ENCODE measurements around the gene SLX4. TPM values are rescaled to one million over a fixed set of nuclear protein-coding genes. Genes with fewer than 3 reads are reported as not detected.
A peak's percentile ranks its signal among the peaks of the same experiment; 100 is the strongest.
"Not testable (repeated sequence)": the region's sequence is repeated elsewhere in the genome, so short reads cannot be mapped to it uniquely, and the experiment has no call there.

Gene SLX4
- polyA plus RNA-seq, 1 donor = 6.6 TPM

DNA sequence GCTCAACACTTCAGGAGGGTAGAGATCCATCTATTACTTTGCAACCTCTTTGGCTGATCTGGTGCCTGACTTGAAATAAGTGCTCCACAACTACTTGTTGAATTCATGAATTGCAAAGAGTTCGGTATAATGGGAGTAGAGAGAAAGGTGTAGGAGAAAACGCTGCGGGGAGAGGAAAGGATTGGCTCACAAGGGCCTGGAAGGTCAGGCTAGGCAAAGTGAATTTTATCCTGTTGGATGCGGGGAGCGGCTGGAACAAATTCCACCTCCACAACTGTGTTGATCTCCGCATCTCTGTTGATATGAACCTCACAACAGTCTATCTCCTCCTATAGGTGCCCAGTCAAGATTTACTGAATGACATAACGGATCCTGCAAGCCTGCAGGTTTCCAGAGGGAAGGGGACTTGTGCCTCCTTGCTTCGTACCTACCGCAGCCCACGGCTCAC is 684 bp downstream of the SLX4 start:
- Histone ChIP-seq H3K27me3 (ENCODE audit: control insufficient read depth, insufficient read depth, low read length) (no peaks in the 10 kb centered on the region), H3K4me1 (ENCODE audit: control insufficient read depth, insufficient read depth, low read length) (peaks cover 29% of the 10 kb centered on the region), H3K9me3 (ENCODE audit: control insufficient read depth, low read depth, low read length) (no peaks in the 10 kb centered on the region), H3K36me3 (ENCODE audit: control insufficient read depth, insufficient read depth, low read length) (peaks cover 6% of the 10 kb centered on the region), H3K4me3 (ENCODE audit: low read length) (peak overlapping the region; percentile 98), H3K27ac (ENCODE audit: low read length) (peak overlapping the region; percentile 81)
- DNase-seq = peak in 1 of 2 donors; percentile 38
- WGBS (ENCODE audit: insufficient coverage, low lambda C conversion rate) = no CpG with 5 or more reads among the region's 10 CpGs

DNA sequence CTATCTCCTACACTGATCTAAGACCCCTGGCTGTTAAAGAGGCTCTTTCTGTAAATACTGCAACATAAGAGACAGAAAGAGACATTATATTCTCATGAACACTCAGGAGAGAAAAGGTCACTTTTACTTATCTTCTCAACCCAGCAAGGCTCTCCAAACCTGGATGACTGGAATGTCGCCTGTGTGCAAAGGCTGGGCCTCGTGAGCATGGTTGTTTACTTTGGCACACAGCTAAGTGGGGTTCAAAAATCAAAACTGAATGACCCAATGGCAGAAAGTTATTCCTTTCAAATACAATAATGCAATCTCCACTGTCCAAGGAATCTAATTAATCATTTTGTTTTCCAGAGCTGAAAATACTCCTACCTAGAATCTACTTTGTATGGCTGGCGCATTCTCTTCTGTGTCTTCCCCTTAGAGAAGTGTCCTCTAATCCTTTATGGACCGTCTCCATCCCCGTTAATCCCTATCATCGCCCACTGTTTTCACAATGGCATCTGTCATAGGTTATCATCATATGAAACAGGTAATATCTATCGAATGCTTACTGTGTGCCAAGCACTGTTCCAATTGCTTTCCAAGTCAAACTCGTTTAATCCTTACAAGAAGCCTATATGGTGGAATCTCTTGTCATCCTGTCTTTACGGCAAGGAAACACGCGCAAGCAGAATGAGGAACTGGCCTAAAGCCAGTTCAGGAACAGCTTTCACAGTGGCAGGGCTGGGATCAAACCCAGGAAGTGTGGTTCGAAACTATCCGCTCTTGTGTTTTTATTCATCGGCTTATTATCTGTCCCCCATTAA is 1.3 kb downstream of the SLX4 start:
- DNase-seq = peak; percentile 46 to 75
- peak overlapping the region; percentile 22 for H3K27ac ChIP-seq (ENCODE audit: low read length)

DNA sequence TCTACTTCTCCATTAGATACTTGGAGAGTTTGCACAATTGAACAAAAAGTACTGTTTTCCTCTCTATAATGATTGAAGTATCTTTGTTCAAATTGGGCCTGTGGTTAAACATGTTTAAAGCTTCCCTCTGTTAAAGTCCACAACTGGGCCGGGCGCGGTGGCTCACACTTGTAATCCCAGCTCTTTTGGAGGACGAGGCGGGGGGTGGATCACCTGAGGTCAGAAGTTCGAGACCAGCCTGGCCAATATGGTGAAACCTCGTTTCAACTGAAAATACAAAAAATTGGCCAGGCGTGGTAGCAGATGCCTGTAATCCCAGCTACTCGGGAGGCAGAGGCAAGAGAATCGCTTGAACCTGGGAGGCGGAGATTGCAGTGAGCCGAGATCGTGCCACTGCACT is 2.4 kb downstream of the SLX4 start:
- not testable (repeated sequence) for H3K4me3 ChIP-seq (ENCODE audit: low read length); H3K27ac ChIP-seq (ENCODE audit: low read length); H3K9me3 ChIP-seq (ENCODE audit: control insufficient read depth, low read depth, low read length); DNase-seq; H3K27me3 ChIP-seq (ENCODE audit: control insufficient read depth, insufficient read depth, low read length); H3K36me3 ChIP-seq (ENCODE audit: control insufficient read depth, insufficient read depth, low read length)
- peaks cover 22% of the 10 kb centered on the region for H3K4me1 ChIP-seq (ENCODE audit: control insufficient read depth, insufficient read depth, low read length)
- 95% methylated on average over 7 of the region's 13 CpGs for WGBS (ENCODE audit: insufficient coverage, low lambda C conversion rate)

More for the DNA sequence above, 1.3 kb downstream of the SLX4 start:
- Histone ChIP-seq H3K4me1 (ENCODE audit: control insufficient read depth, insufficient read depth, low read length) (peaks cover 26% of the 10 kb centered on the region), H3K36me3 (ENCODE audit: control insufficient read depth, insufficient read depth, low read length) (peaks cover 8% of the 10 kb centered on the region), H3K9me3 (ENCODE audit: control insufficient read depth, low read depth, low read length) (no peaks in the 10 kb centered on the region), H3K4me3 (ENCODE audit: low read length) (peak overlapping the region; percentile 98), H3K27me3 (ENCODE audit: control insufficient read depth, insufficient read depth, low read length) (no peaks in the 10 kb centered on the region)
- 100% methylated on average over 3 of the region's 14 CpGs for WGBS (ENCODE audit: insufficient coverage, low lambda C conversion rate)

DNA sequence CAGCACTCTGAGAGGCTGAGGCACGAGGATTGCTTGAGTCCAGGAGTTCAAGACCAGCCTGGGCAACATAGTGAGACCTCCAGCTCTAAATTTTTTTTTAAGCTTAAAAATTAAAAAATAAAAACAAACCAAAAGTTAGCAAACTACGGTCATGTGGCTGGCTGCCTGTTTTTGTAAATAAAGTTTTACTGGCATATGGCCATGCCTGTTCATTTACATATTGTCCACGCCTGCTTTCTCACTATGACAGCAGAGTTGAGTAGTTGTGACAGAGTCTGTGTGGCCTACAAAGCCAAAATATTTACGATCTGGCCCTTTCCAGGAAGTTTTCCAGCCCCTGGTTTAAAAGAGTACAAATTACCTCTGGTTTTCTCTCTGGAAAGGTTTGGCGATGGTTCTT is 3.3 kb downstream of the SLX4 start:
- Histone ChIP-seq H3K27ac (ENCODE audit: low read length) (no peak overlapping the region), H3K4me1 (ENCODE audit: control insufficient read depth, insufficient read depth, low read length) (peaks cover 21% of the 10 kb centered on the region), H3K4me3 (ENCODE audit: low read length) (no peak overlapping the region), H3K36me3 (ENCODE audit: control insufficient read depth, insufficient read depth, low read length) (peaks cover 14% of the 10 kb centered on the region), H3K27me3 (ENCODE audit: control insufficient read depth, insufficient read depth, low read length) (no peaks in the 10 kb centered on the region), H3K9me3 (ENCODE audit: control insufficient read depth, low read depth, low read length) (no peaks in the 10 kb centered on the region)
- WGBS (ENCODE audit: insufficient coverage, low lambda C conversion rate) = no CpG with 5 or more reads among the region's 5 CpGs
- DNase-seq = no peak

DNA sequence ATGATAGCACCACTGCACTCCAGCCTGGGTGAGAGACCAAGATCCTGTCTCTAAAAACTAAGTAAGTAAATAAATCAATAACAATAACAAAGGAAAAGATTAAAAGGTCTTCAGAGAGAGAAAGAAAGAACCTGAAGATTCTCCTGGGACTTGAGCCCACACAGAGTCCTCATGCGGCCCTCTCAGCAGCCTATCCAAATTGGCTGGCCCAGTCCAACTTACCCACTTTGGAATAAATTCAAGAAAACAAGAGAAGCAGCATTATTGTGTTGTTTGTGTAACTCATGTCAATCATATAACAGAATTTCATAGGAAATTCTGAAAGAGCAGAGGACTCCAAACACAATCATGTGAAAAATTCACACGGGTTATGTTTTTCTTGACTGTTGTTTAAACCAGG is 3.8 kb downstream of the SLX4 start:
- Histone ChIP-seq H3K27me3 (ENCODE audit: control insufficient read depth, insufficient read depth, low read length) (no peaks in the 10 kb centered on the region), H3K4me3 (ENCODE audit: low read length) (no peak overlapping the region), H3K4me1 (ENCODE audit: control insufficient read depth, insufficient read depth, low read length) (peaks cover 16% of the 10 kb centered on the region), H3K9me3 (ENCODE audit: control insufficient read depth, low read depth, low read length) (no peaks in the 10 kb centered on the region), H3K27ac (ENCODE audit: low read length) (no peak overlapping the region), H3K36me3 (ENCODE audit: control insufficient read depth, insufficient read depth, low read length) (peaks cover 17% of the 10 kb centered on the region)
- no peak for DNase-seq
- no CpG with 5 or more reads among the region's 2 CpGs for WGBS (ENCODE audit: insufficient coverage, low lambda C conversion rate)

DNA sequence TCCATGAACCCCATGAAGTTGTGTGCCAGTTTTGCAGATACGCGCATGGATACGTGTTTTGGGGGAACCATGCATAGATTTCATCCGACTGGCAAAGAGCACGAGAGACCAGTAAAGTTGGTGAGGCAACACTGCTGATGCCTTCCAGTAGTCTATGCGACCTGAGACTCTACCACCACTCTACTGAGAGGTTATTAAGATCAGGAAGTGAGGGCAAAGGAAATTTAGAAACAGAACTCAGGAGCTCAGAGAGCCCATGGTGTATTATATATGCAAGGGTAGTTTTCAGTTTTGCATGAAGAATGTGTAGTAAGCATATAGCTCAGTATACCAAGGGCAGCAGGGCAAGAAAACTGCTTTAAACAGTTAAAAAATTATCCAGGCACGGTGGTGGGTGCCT is 4.2 kb downstream of the SLX4 start:
- no peaks in the 10 kb centered on the region for H3K9me3 ChIP-seq (ENCODE audit: control insufficient read depth, low read depth, low read length)
- H3K4me1 ChIP-seq (ENCODE audit: control insufficient read depth, insufficient read depth, low read length) = peaks cover 14% of the 10 kb centered on the region
- WGBS (ENCODE audit: insufficient coverage, low lambda C conversion rate) = 93% methylated on average over 3 of the region's 7 CpGs

DNA sequence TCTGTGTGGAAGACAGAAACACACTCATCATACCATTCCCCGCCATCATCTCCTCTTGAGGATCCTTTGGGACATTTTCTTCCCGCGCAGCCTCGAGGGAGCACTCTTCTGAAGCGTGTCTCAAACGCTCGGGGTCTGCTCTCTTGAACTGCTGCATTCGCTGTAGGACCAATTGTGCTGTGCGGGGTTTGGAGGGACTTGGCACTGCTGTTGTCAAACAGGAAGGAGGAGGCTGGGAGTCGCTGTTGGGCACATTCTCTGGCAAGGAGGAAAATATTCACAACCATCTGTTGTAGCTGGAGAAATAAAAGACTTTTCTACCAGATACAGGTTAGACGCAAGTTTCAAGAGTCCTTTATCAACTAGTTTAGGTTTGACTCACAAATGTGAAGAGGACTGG is 5.0 kb downstream of the SLX4 start:
- no CpG with 5 or more reads among the region's 11 CpGs for WGBS (ENCODE audit: insufficient coverage, low lambda C conversion rate)
- no peak overlapping the region for H3K27ac ChIP-seq (ENCODE audit: low read length)
- no peaks in the 10 kb centered on the region for H3K27me3 ChIP-seq (ENCODE audit: control insufficient read depth, insufficient read depth, low read length)
- DNase-seq = no peak
- H3K9me3 ChIP-seq (ENCODE audit: control insufficient read depth, low read depth, low read length) = no peaks in the 10 kb centered on the region
- H3K4me1 ChIP-seq (ENCODE audit: control insufficient read depth, insufficient read depth, low read length) = peaks cover 14% of the 10 kb centered on the region
- H3K36me3 ChIP-seq (ENCODE audit: control insufficient read depth, insufficient read depth, low read length) = peaks cover 26% of the 10 kb centered on the region
- H3K4me3 ChIP-seq (ENCODE audit: low read length) = no peak overlapping the region

More for the DNA sequence above, 4.2 kb downstream of the SLX4 start:
- DNase-seq = no peak
- Histone ChIP-seq H3K27me3 (ENCODE audit: control insufficient read depth, insufficient read depth, low read length) (no peaks in the 10 kb centered on the region), H3K36me3 (ENCODE audit: control insufficient read depth, insufficient read depth, low read length) (peaks cover 20% of the 10 kb centered on the region), H3K27ac (ENCODE audit: low read length) (no peak overlapping the region), H3K4me3 (ENCODE audit: low read length) (no peak overlapping the region)

DNA sequence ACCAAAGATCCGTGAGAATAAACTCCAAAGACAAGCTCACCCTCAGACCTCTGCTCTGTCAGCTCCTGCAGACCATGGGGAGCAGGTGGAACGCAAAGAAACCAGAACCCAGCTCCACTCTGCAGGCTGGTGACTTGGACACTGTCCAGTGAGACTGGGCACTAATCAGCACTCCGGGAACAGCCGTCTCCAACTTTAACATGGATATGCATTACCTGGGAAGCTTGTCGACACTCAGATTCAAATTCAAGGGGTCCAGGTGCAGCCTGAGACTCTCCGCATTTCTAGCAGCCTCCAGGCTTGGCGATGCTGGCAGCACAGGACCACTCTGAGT is 9.1 kb downstream of the SLX4 start:
- Histone ChIP-seq H3K36me3 (ENCODE audit: control insufficient read depth, insufficient read depth, low read length) (peaks cover 46% of the 10 kb centered on the region), H3K9me3 (ENCODE audit: control insufficient read depth, low read depth, low read length) (peaks cover 5% of the 10 kb centered on the region), H3K4me3 (ENCODE audit: low read length) (no peak overlapping the region), H3K27ac (ENCODE audit: low read length) (no peak overlapping the region), H3K4me1 (ENCODE audit: control insufficient read depth, insufficient read depth, low read length) (no peaks in the 10 kb centered on the region), H3K27me3 (ENCODE audit: control insufficient read depth, insufficient read depth, low read length) (no peaks in the 10 kb centered on the region)
- WGBS (ENCODE audit: insufficient coverage, low lambda C conversion rate) = no CpG with 5 or more reads among the region's 7 CpGs
- no peak for DNase-seq

DNA sequence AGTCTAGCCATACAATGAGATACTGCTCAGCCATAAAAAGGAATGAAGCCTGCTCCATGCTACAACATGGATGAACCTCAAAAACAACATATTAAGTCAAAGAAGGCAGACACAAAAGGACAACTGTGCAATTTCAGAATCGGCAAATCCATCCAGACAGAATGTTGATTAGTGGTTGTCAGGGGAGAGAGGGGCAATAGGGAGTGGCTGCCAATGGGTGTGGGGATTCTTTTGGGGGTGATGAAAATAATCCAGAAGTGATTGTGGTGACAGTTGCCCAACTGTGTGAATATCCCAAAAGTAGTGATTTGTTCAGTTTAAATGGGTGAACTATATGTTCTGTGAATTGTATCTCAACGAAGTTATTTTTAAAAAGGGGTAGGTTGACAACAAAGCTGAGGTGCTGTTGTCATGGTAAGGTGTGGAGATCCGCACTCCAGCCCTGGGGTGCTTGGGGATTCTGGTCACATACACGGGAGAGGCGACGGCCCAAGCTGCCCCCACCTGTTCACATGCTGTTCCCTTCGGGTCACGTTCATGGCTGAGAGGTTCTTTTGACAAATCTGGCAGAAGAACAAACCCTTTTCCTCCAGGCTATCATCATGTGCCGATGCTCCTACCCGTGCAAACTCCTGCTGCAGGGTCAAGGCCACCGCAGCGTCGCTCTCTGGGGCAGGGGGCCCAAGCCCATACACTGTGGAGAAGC is 9.6 kb downstream of the SLX4 start:
- peaks cover 47% of the 10 kb centered on the region for H3K36me3 ChIP-seq (ENCODE audit: control insufficient read depth, insufficient read depth, low read length)
- H3K4me3 ChIP-seq (ENCODE audit: low read length) = no peak overlapping the region
- H3K4me1 ChIP-seq (ENCODE audit: control insufficient read depth, insufficient read depth, low read length) = no peaks in the 10 kb centered on the region
- no peak overlapping the region for H3K27ac ChIP-seq (ENCODE audit: low read length)
- no peaks in the 10 kb centered on the region for H3K27me3 ChIP-seq (ENCODE audit: control insufficient read depth, insufficient read depth, low read length)
- DNase-seq = no peak
- peaks cover 5% of the 10 kb centered on the region for H3K9me3 ChIP-seq (ENCODE audit: control insufficient read depth, low read depth, low read length)
- no CpG with 5 or more reads among the region's 13 CpGs for WGBS (ENCODE audit: insufficient coverage, low lambda C conversion rate)

DNA sequence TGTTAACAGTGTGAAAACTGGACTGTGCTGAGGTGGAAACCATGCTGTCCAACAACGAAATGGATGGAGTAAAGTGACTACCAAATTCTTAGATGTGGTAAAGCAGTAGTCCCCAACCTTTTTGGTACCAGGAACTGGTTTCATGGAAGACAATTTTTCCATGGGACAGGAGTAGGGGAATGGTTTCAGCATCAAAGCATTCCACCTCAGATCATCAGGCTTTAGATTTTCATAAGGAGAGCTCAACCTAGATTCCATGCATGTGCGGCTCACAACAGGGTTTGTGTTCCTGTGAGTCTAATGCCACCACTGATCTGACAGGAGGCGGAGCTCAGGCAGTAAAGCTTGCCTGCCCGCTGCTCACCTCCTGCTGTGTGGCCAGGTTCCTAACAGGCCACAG is 11.5 kb downstream of the SLX4 start:
- no CpG with 5 or more reads among the region's 4 CpGs for WGBS (ENCODE audit: insufficient coverage, low lambda C conversion rate)
- no peaks in the 10 kb centered on the region for H3K27me3 ChIP-seq (ENCODE audit: control insufficient read depth, insufficient read depth, low read length)
- no peaks in the 10 kb centered on the region for H3K4me1 ChIP-seq (ENCODE audit: control insufficient read depth, insufficient read depth, low read length)
- no peak overlapping the region for H3K4me3 ChIP-seq (ENCODE audit: low read length)
- H3K36me3 ChIP-seq (ENCODE audit: control insufficient read depth, insufficient read depth, low read length) = peaks cover 46% of the 10 kb centered on the region
- H3K9me3 ChIP-seq (ENCODE audit: control insufficient read depth, low read depth, low read length) = peaks cover 8% of the 10 kb centered on the region
- DNase-seq = no peak
- H3K27ac ChIP-seq (ENCODE audit: low read length) = no peak overlapping the region

Measured in large intestine (tissue), 3 donors.